ENCODE measurements around the gene STARD9. TPM values are rescaled to one million over a fixed set of nuclear protein-coding genes. Genes with fewer than 3 reads are reported as not detected.

STARD9 gene
- total RNA-seq, 2 donors from 2014 or later = 0.97 to 2.9 TPM

- no peaks in the 10 kb centered on the region for H3K36me3 ChIP-seq (ENCODE audit: control insufficient read depth, insufficient read depth, low read length)
- no peaks in the 10 kb centered on the region for H3K4me1 ChIP-seq (ENCODE audit: control insufficient read depth, insufficient read depth, low read length)
- no peaks in the 10 kb centered on the region for H3K36me3 Mint-ChIP-seq (ENCODE audit: low read depth)
- H3K4me3 ChIP-seq (ENCODE audit: low read length) = no peak overlapping the region
- DNase-seq = no peak
- no peaks in the 10 kb centered on the region for H3K4me1 Mint-ChIP-seq
- WGBS, 2 experiments (ENCODE audit: insufficient coverage in 1 of 2, insufficient read length in 1 of 2) = 78 to 97% methylated on average over 1 to 4 of the region's 4 CpGs
- no peaks in the 10 kb centered on the region for H3K27me3 Mint-ChIP-seq (ENCODE audit: insufficient read depth)
- H3K27ac Mint-ChIP-seq = no peak overlapping the region
- TF ChIP-seq CTCF (conservative IDR thresholded peaks at IDR 0.05) = no peak
- H3K27me3 ChIP-seq (ENCODE audit: control insufficient read depth, insufficient read depth, low read length, poor library complexity, severe bottlenecking) = no peaks in the 10 kb centered on the region
- H3K9me3 ChIP-seq (ENCODE audit: control insufficient read depth, low read length) = no peaks in the 10 kb centered on the region
- no peak overlapping the region for H3K27ac ChIP-seq (ENCODE audit: low read depth, low read length)
- no peak overlapping the region for H3K4me3 Mint-ChIP-seq
- no peak overlapping the region for H3K9ac ChIP-seq (ENCODE audit: extremely low read depth, low read length, poor library complexity, severe bottlenecking)
- H3K9me3 Mint-ChIP-seq = no peaks in the 10 kb centered on the region
Measured at GRCh38 chr15:42687740-42688139, 112.3 kb downstream of the STARD9 start.

GRCh38 chr15:42688301-42688700 is 112.9 kb downstream of the STARD9 start:
- Histone ChIP-seq H3K9ac (ENCODE audit: extremely low read depth, low read length, poor library complexity, severe bottlenecking) (no peak overlapping the region), H3K36me3 (ENCODE audit: control insufficient read depth, insufficient read depth, low read length) (no peaks in the 10 kb centered on the region), H3K9me3 (ENCODE audit: control insufficient read depth, low read length) (no peaks in the 10 kb centered on the region), H3K27ac (ENCODE audit: low read depth, low read length) (no peak overlapping the region), H3K4me3 (ENCODE audit: low read length) (no peak overlapping the region), H3K4me1 (ENCODE audit: control insufficient read depth, insufficient read depth, low read length) (no peaks in the 10 kb centered on the region), H3K27me3 (ENCODE audit: control insufficient read depth, insufficient read depth, low read length, poor library complexity, severe bottlenecking) (no peaks in the 10 kb centered on the region)
- 88 to 90% methylated on average over 3 of the region's 3 CpGs for WGBS, 2 experiments (ENCODE audit: insufficient coverage in 1 of 2, insufficient read length in 1 of 2)
- Mint-ChIP-seq H3K36me3 (ENCODE audit: low read depth) (no peaks in the 10 kb centered on the region), H3K27me3 (ENCODE audit: insufficient read depth) (no peaks in the 10 kb centered on the region), H3K4me1 (no peaks in the 10 kb centered on the region), H3K27ac (no peak overlapping the region), H3K9me3 (no peaks in the 10 kb centered on the region), H3K4me3 (no peak overlapping the region)
- DNase-seq = no peak
- no peak for TF ChIP-seq CTCF (conservative IDR thresholded peaks at IDR 0.05)

- Histone ChIP-seq H3K4me1 (ENCODE audit: control insufficient read depth, insufficient read depth, low read length) (no peaks in the 10 kb centered on the region), H3K4me3 (ENCODE audit: low read length) (no peak overlapping the region), H3K36me3 (ENCODE audit: control insufficient read depth, insufficient read depth, low read length) (no peaks in the 10 kb centered on the region), H3K27ac (ENCODE audit: low read depth, low read length) (no peak overlapping the region), H3K9ac (ENCODE audit: extremely low read depth, low read length, poor library complexity, severe bottlenecking) (no peak overlapping the region), H3K27me3 (ENCODE audit: control insufficient read depth, insufficient read depth, low read length, poor library complexity, severe bottlenecking) (no peaks in the 10 kb centered on the region), H3K9me3 (ENCODE audit: control insufficient read depth, low read length) (no peaks in the 10 kb centered on the region)
- Mint-ChIP-seq H3K4me3 (no peak overlapping the region), H3K27ac (no peak overlapping the region), H3K9me3 (no peaks in the 10 kb centered on the region), H3K36me3 (ENCODE audit: low read depth) (no peaks in the 10 kb centered on the region), H3K27me3 (ENCODE audit: insufficient read depth) (no peaks in the 10 kb centered on the region), H3K4me1 (no peaks in the 10 kb centered on the region)
- no peak for TF ChIP-seq CTCF (conservative IDR thresholded peaks at IDR 0.05)
- WGBS, 2 experiments (ENCODE audit: insufficient coverage in 1 of 2, insufficient read length in 1 of 2) = 91 to 97% methylated on average over 4 of the region's 4 CpGs
- no peak for DNase-seq
Measured at GRCh38 chr15:42691308-42691707, 115.9 kb downstream of the STARD9 start.
